ENCODE data around the gene SFXN2. TPM values are rescaled to one million over a fixed set of nuclear protein-coding genes. Genes with fewer than 3 reads are reported as not detected.

SFXN2 gene, protein sequence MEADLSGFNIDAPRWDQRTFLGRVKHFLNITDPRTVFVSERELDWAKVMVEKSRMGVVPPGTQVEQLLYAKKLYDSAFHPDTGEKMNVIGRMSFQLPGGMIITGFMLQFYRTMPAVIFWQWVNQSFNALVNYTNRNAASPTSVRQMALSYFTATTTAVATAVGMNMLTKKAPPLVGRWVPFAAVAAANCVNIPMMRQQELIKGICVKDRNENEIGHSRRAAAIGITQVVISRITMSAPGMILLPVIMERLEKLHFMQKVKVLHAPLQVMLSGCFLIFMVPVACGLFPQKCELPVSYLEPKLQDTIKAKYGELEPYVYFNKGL
- 2.9 and 4.3 TPM in 2 replicates for total RNA-seq

DNA sequence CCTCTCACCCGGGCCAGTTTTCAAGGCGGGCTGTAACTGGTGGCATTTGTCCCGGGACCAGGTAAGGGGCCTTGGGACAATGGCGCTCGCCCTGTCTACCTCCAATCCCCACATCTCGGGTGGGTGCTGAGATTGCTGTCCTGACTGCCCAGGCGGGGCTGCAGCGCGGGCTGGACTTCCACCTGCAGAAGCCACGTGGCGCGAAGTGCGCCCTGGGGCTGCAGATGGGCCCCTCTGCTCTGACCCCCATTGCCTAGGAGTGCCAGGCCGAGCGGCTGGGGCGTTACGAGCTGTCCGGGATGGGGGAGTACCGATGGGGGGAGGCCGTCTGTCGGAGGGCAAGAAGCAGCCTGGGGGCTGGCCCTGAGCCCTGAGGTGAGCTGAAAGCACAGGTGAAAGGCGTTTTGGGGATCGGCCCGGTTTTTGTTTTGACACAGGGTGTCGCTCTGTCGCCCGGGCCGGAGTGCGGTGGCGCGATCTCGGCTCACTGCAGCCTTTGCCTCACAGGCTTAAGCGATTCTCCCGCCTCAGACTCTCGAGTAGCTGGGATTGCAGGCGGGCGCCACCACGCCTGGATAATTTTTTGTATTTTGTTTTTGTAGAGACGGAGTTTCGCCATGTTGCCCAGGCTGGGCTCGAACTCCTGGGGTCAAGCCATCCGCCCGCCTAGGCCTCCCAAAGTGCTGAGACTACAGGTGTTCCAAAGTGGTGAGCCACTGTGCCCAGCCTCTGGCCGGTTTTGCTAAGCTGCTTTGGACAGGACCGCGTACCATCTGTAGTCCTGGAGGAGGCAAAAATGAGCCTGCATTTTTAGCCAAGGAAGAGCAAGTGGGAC lies at the start of gene SFXN2:
TSS of gene SFXN2 (plus strand) at position 16 of the 835 bp plus-strand sequence. CDS start 12,001 bp downstream, outside the sequence.

DNA sequence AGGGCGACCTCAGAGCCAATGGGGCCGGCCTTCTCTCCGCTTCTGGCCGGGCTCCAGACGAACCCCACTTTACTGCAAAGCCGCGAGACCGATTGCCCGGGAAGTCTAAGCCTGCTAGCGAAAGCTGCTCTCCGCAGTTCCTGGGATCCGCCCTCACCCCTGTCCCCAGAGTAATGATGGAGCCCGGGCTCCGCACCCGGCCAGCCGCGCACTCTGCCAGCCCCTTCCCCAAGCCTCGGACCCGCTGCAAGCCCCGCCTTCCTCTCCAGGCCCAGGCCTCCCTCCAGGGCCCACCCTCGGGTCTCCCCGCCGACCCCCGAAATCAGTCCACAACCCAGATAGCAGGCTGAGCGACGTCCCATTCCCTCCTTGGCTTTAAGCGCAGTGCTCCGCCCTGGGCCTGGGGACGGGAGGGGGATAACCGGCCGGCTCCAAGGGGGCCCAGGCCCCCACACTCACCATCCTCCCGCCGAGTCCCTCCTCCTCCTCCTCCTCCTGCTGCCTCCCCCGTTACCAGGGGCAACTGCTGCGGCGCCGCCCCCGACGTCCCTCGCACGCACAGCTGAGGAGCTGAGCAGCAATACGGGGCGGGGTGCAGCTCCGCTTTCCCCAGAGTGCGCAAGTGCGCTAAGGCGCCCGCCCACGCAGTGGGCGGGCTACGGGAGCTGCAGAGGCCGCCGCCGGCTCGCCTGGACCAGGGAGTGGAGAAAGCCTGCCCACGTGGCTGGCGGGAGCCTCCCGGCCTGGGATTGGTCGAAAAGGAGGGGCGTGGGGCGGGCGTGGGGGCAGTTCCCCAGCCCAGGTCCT lies 419 bp upstream of the SFXN2 start, which contains the start of gene ARL3:
TSS of gene ARL3 (minus strand) at position 584 of the 807 bp plus-strand sequence. CDS start at position 462, 122 bp downstream.

DNA sequence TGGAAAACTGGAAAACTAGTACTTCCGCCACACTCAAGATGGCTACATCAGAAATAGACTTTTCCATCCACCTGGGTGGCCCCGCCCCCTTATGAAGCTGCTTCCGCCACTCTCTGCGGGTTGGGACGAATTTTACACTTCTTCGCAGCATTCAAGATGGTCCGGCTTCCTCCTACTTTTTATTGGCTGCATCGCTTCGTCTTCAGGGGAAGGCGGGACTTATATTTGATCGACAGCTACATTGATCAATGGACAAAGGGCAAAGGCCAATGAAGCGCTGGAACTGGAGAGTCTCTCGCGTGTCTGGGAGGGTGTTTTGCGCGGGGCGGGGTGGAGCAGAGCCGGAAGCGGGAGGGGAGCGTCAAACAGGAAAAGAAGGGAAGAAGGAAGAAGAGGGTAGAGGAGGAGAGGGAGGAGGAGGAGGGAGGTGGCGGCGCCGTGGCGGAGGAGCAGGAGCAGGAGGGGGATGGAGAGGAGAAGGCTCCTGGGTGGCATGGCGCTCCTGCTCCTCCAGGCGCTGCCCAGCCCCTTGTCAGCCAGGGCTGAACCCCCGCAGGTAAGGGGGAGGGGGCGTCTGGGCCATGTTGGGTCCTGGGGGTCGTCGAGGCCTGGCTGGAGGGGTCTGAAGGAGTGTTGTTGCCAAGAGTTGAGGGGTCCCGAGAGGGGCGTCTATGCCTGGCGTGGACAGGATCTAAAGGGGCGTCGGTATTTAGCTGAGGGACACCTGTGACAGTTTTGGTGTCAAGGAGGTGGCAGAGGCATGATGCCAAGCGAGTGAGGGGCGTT lies 29.3 kb downstream of the SFXN2 start, which contains the start of gene WBP1L:
TSS of gene WBP1L (plus strand) at position 361 of the 786 bp plus-strand sequence. CDS start at position 467, 106 bp downstream.

Other genes starting within 250 kb of the SFXN2 start
- 80.5 and 158 TPM in 2 replicates for gene ACTR1A, start 211.9 kb upstream of the SFXN2 start, total RNA-seq
- gene SUFU, start 210.7 kb upstream of the SFXN2 start, total RNA-seq: 4.7 and 7.5 TPM in 2 replicates
- 69.0 and 139 TPM in 2 replicates for gene TRIM8, start 70.2 kb upstream of the SFXN2 start, total RNA-seq
- gene ARL3, start 239 bp upstream of the SFXN2 start, total RNA-seq: 4.7 and 5.6 TPM in 2 replicates
- gene WBP1L, start 29.3 kb downstream of the SFXN2 start, total RNA-seq: 25.9 and 72.4 TPM in 2 replicates
- not detected in 2 replicates for gene CYP17A1, start 122.8 kb downstream of the SFXN2 start, total RNA-seq
- 20.0 and 26.7 TPM in 2 replicates for gene BORCS7, start 139.6 kb downstream of the SFXN2 start, total RNA-seq
- 2.4 and 3.7 TPM in 2 replicates for gene AS3MT, start 154.8 kb downstream of the SFXN2 start, total RNA-seq
- gene CNNM2, start 203.7 kb downstream of the SFXN2 start, total RNA-seq: 7.9 and 10.5 TPM in 2 replicates